Neural progenitor cell (in vitro differentiated cells): Measurements from ENCODE around the gene MCTP2. TPM values are rescaled to one million over a fixed set of nuclear protein-coding genes. Genes with fewer than 3 reads are reported as not detected.

Experiments
- DNase-seq: peaks from one replicate; pipeline ENCODE4 v3.0.0-alpha.2; 2016; ENCODE audit warnings: low spot score
- H2AFZ ChIP-seq: fragments of 200-600 bp; sonication (generic); replicated peaks from 2 replicates; pipeline ENCODE4 v1.6.1; 2016; ENCODE audit warnings: antibody characterized with exemption
- H3F3A ChIP-seq: fragments of 200-600 bp; sonication (generic); 2 replicates; pipeline ENCODE4 v1.6.1; 2016; ENCODE audit warnings: antibody characterized with exemption, low read depth
- H3K27ac ChIP-seq: fragments of 200-600 bp; sonication (generic); 2 replicates; pipeline ENCODE4 v1.5.1; 2016; ENCODE audit warnings: mild to moderate bottlenecking
- H3K27me3 ChIP-seq: fragments of 200-600 bp; sonication (generic); 2 replicates; pipeline ENCODE4 v1.6.1; 2016; ENCODE audit warnings: mild to moderate bottlenecking, moderate library complexity
- H3K36me3 ChIP-seq: fragments of 200-600 bp; sonication (generic); 2 replicates; pipeline ENCODE4 v1.5.1; 2016
- H3K4me1 ChIP-seq: fragments of 200-600 bp; sonication (generic); 2 replicates; pipeline ENCODE4 v1.6.1; 2016; ENCODE audit warnings: mixed run types
- H3K4me2 ChIP-seq: fragments of 200-600 bp; sonication (generic); 2 replicates; pipeline ENCODE4 v1.6.1; 2016
- H3K4me3 ChIP-seq: fragments of 200-600 bp; sonication (generic); 2 replicates; pipeline ENCODE4 v1.5.1; 2016
- H3K79me2 ChIP-seq: fragments of 200-600 bp; sonication (generic); 2 replicates; pipeline ENCODE4 v1.6.1; 2016; ENCODE audit warnings: low read depth
- H3K9ac ChIP-seq: fragments of 200-600 bp; sonication (generic); 2 replicates; pipeline ENCODE4 v1.6.1; 2016
- H3K9me3 ChIP-seq: fragments of 200-600 bp; sonication (generic); 2 replicates; pipeline ENCODE4 v1.5.1; 2016; ENCODE audit warnings: low read depth
- H4K20me1 ChIP-seq: fragments of 200-600 bp; sonication (generic); 2 replicates; pipeline ENCODE4 v1.6.1; 2016; ENCODE audit warnings: low read depth
- H3K27ac Mint-ChIP-seq: 3 replicates; pipeline ENCODE4 v1.8.0; 2021; ENCODE audit warnings: mixed read lengths
- H3K27me3 Mint-ChIP-seq: 2 replicates; pipeline ENCODE4 v1.8.0; 2022; ENCODE audit warnings: low read depth, mild to moderate bottlenecking, inconsistent platforms, moderate library complexity, mixed read lengths; ENCODE audit not compliant: insufficient read depth
- H3K36me3 Mint-ChIP-seq: 3 replicates; pipeline ENCODE4 v1.8.0; 2021; ENCODE audit warnings: mixed read lengths
- H3K4me1 Mint-ChIP-seq: 3 replicates; pipeline ENCODE4 v1.8.0; 2021; ENCODE audit warnings: mixed read lengths
- H3K4me3 Mint-ChIP-seq: 3 replicates; pipeline ENCODE4 v1.8.0; 2021; ENCODE audit warnings: mild to moderate bottlenecking, moderate library complexity, mixed read lengths
- H3K9me3 Mint-ChIP-seq: 3 replicates; pipeline ENCODE4 v1.8.0; 2020; ENCODE audit warnings: mixed read lengths
- CTCF ChIP-seq: fragments of 200-600 bp; sonication (generic); IDR thresholded peaks from 2 replicates; pipeline ENCODE4 v1.5.1; 2017; ENCODE audit warnings: antibody characterized with exemption, mild to moderate bottlenecking
- EZH2 ChIP-seq: fragments of 200-600 bp; sonication (generic); IDR thresholded peaks from 2 replicates; pipeline ENCODE4 v1.6.1; 2017; ENCODE audit warnings: antibody characterized with exemption, mild to moderate bottlenecking, moderate library complexity
- EZH2phosphoT487 ChIP-seq: fragments of 200-600 bp; sonication (generic); IDR thresholded peaks from 2 replicates; pipeline ENCODE4 v1.6.1; 2017; ENCODE audit warnings: antibody characterized with exemption
- total RNA-seq: library from RNA; depleted of rRNA; stranded (reverse); fragments of >200 nt; gene quantifications from 2 replicates; pipeline ENCODE4 v1.2.3, GENCODE V29; 2015; ENCODE audit warnings: low replicate concordance

Gene MCTP2
- total RNA-seq, 1 donor from 2014 or later, result 0.17 TPM

GRCh38 chr15:94270570-94270969, 39.2 kb downstream of the MCTP2 start:
- no peak for TF ChIP-seq EZH2
- no peak for TF ChIP-seq CTCF
- TF ChIP-seq EZH2phosphoT487, result no peak
- Mint-ChIP-seq H3K4me1 (no peaks in the 10 kb centered on the region), H3K27me3 (no peaks in the 10 kb centered on the region), H3K36me3 (no peaks in the 10 kb centered on the region), H3K4me3 (no peak overlapping the region), H3K27ac (no peak overlapping the region), H3K9me3 (no peaks in the 10 kb centered on the region)
- H3K36me3 ChIP-seq, result no peaks in the 10 kb centered on the region
- no peaks in the 10 kb centered on the region for H3K9me3 ChIP-seq
- H3K79me2 ChIP-seq, result no peaks in the 10 kb centered on the region
- no peaks in the 10 kb centered on the region for H3K27me3 ChIP-seq
- no peaks in the 10 kb centered on the region for H4K20me1 ChIP-seq
- H2AFZ ChIP-seq, result no peak overlapping the region
- DNase-seq, result no peak
- H3K4me3 ChIP-seq, result no peak overlapping the region
- no peaks in the 10 kb centered on the region for H3K4me1 ChIP-seq
- H3K4me2 ChIP-seq, result no peak overlapping the region
- H3K27ac ChIP-seq, result no peak overlapping the region
- H3K9ac ChIP-seq, result no peak overlapping the region
- no peaks in the 10 kb centered on the region for H3F3A ChIP-seq

GRCh38 chr15:94272251-94272898, 41.0 kb downstream of the MCTP2 start:
- Mint-ChIP-seq H3K36me3 (no peaks in the 10 kb centered on the region), H3K9me3 (no peaks in the 10 kb centered on the region), H3K27me3 (no peaks in the 10 kb centered on the region), H3K27ac (no peak overlapping the region), H3K4me3 (no peak overlapping the region), H3K4me1 (no peaks in the 10 kb centered on the region)
- no peak overlapping the region for H3K9ac ChIP-seq
- H4K20me1 ChIP-seq, result no peaks in the 10 kb centered on the region
- no peaks in the 10 kb centered on the region for H3K79me2 ChIP-seq
- no peaks in the 10 kb centered on the region for H3K4me1 ChIP-seq
- H3K4me2 ChIP-seq, result no peak overlapping the region
- H3K9me3 ChIP-seq, result no peaks in the 10 kb centered on the region
- DNase-seq, result no peak
- no peaks in the 10 kb centered on the region for H3F3A ChIP-seq
- TF ChIP-seq EZH2 (no peak), CTCF (no peak)
- no peaks in the 10 kb centered on the region for H3K36me3 ChIP-seq
- no peak overlapping the region for H3K27ac ChIP-seq
- no peaks in the 10 kb centered on the region for H3K27me3 ChIP-seq
- no peak overlapping the region for H2AFZ ChIP-seq
- no peak overlapping the region for H3K4me3 ChIP-seq

GRCh38 chr15:94273826-94274225, 42.5 kb downstream of the MCTP2 start:
- no peak for DNase-seq
- Histone ChIP-seq H2AFZ (no peak overlapping the region), H3F3A (no peaks in the 10 kb centered on the region), H4K20me1 (no peaks in the 10 kb centered on the region), H3K4me3 (no peak overlapping the region), H3K4me2 (no peak overlapping the region), H3K27ac (no peak overlapping the region), H3K4me1 (no peaks in the 10 kb centered on the region), H3K9me3 (no peaks in the 10 kb centered on the region), H3K79me2 (no peaks in the 10 kb centered on the region), H3K27me3 (no peaks in the 10 kb centered on the region), H3K9ac (no peak overlapping the region), H3K36me3 (no peaks in the 10 kb centered on the region)
- H3K36me3 Mint-ChIP-seq, result no peaks in the 10 kb centered on the region
- H3K9me3 Mint-ChIP-seq, result no peaks in the 10 kb centered on the region
- TF ChIP-seq EZH2 (no peak), EZH2phosphoT487 (no peak), CTCF (no peak)
- no peaks in the 10 kb centered on the region for H3K4me1 Mint-ChIP-seq
- no peaks in the 10 kb centered on the region for H3K27me3 Mint-ChIP-seq
- H3K27ac Mint-ChIP-seq, result no peak overlapping the region
- H3K4me3 Mint-ChIP-seq, result no peak overlapping the region
